Esophagus squamous epithelium (tissue), 5 donors: ENCODE data around the gene DNAJA3. TPM values are rescaled to one million over a fixed set of nuclear protein-coding genes. Genes with fewer than 3 reads are reported as not detected.

Source experiments
- DNase-seq: peaks from one replicate; lab custom pipeline; 2025; lab: John Stamatoyannopoulos, UW
- H3K27ac ChIP-seq, 4 donors: fragments of 200-600 bp; sonication (generic); one replicate each; pipeline ENCODE4 v1.5.1; 2016 to 2019; ENCODE audit warnings: mild to moderate bottlenecking in 1 of 4
- H3K27me3 ChIP-seq, 4 donors: fragments of 200-600 bp; sonication (generic); 1 replicate in 3 of 4; 2 replicates in 1 of 4; pipeline versions ENCODE4 v1.5.1 to v1.6.0; 2017 to 2021; ENCODE audit warnings: antibody characterized with exemption in 1 of 4
- H3K36me3 ChIP-seq, 3 donors: fragments of 200-600 bp; sonication (generic); one replicate each; pipeline ENCODE4 v1.5.1; 2016 to 2019
- H3K4me1 ChIP-seq, 3 donors: fragments of 200-600 bp; sonication (generic); one replicate each; pipeline ENCODE4 v1.5.1; 2017 to 2019
- H3K4me3 ChIP-seq, 4 donors: fragments of 200-600 bp; sonication (generic); 1 replicate in 3 of 4; 2 replicates in 1 of 4; pipeline ENCODE4 v1.5.1; 2016 to 2019; ENCODE audit warnings: mild to moderate bottlenecking in 2 of 4, moderate library complexity in 1 of 4
- H3K9me3 ChIP-seq, 3 donors: fragments of 200-600 bp; sonication (generic); one replicate each; pipeline ENCODE4 v1.5.1; 2016 to 2019
- POLR2A ChIP-seq, 4 donors: fragments of 450-650 bp; IDR thresholded peaks; one replicate each; pipeline ENCODE4 v1.6.1; 2017; ENCODE audit warnings: antibody characterized with exemption in 4 of 4, mild to moderate bottlenecking in 4 of 4, moderate library complexity in 3 of 4
- WGBS, 2 donors: methylation state at CpG; one replicate each; pipeline ENCODE4 v1.1.5; 2018; 5-methylcytosine and 5-hydroxymethylcytosine counted together
- intact Hi-C: fragments of 100-400 bp; cut with DNase I; formaldehyde crosslinking; loops from one replicate; pipeline ENCODE4 v1.15.0; 2022
- total RNA-seq, 4 donors: library from RNA; depleted of rRNA; stranded (reverse); fragments of >200 nt; gene quantifications; one replicate each; pipeline ENCODE4 v1.1.0, GENCODE V29; 2016
- TF ChIP-seq, protein P1 (sequence below), 6 experiments: fragments of 450-650 bp in 4 of 6; fragments of 200-600 bp in 2 of 6; sonication (generic) in 2 of 6; IDR thresholded peaks; one replicate each; pipeline ENCODE4 v1.5.1; 2016 to 2019; ENCODE audit warnings: antibody characterized with exemption in 6 of 6, mild to moderate bottlenecking in 4 of 6, moderate library complexity in 4 of 6
- donor health status: DM: yes; HTN: yes; CAD: no.

DNAJA3 gene
- total RNA-seq, 4 donors from 2014 or later = 45.2 to 59.1 (median 49.1) TPM

DNA sequence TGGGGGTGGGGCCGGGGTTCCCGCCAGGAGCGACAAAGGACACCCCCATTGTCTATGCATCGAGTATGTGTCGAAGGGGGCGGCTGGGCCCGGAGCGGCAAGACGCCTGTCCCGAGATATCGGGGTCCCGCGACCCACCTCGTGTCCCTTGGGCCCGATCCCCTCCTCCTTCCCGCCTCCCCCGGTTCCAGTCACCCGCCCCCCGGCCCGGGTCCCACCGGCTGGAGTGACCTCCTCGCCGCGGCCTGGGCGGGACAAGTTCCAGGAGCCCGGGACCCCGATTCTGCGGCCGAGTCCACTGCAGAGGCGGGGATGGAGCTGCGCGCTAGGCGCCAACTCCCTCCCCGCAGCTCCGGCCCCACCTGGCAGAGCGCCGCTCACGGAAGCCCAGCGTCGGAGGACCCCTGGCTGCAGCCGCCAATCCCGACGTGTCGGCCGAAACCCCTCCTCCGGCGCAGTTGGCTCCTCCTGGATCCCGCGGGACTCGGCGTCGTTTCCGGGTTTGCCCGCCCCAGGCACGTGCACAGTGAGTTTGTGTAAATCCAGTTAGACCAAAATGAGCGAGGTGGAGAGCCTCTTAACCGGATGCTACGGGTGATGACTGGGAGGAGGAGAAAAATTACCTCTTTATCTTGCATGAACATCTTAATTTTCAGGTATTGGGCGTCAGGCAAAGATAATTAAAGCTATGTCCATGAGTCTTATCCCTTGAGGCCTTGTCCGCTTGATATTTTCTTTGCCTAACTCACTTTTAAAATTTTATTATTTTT, 48.7 kb downstream of the DNAJA3 start, which contains the start of gene NMRAL1:
Gene NMRAL1 (minus strand): TSS at position 434 of the 770 bp plus-strand sequence. CDS start 493 bp downstream, outside the sequence.
- DNase-seq = peak; percentile 48
- no peaks in the 10 kb centered on the region for H3K27me3 ChIP-seq
- H3K4me1 ChIP-seq = peaks cover 9 to 59% (median 28%) of the 10 kb centered on the region in 3 donors
- H3K27ac ChIP-seq = peak within 1 kb of the TSS; percentile 82 to 97 (median 94)
- WGBS, 2 donors = 6 to 7% methylated on average over 10 to 18 of the region's 60 CpGs
- H3K36me3 ChIP-seq = peaks cover 0 to 18% (median 0%) of the 10 kb centered on the region in 3 donors
- H3K4me3 ChIP-seq = peak within 1 kb of the TSS; percentile 53 to 93 (median 90)
- TF ChIP-seq POLR2A (IDR thresholded peaks at IDR 0.05) = peak in 2 of 4 donors; percentile 51 to 68
- TF ChIP-seq, protein P1, sequence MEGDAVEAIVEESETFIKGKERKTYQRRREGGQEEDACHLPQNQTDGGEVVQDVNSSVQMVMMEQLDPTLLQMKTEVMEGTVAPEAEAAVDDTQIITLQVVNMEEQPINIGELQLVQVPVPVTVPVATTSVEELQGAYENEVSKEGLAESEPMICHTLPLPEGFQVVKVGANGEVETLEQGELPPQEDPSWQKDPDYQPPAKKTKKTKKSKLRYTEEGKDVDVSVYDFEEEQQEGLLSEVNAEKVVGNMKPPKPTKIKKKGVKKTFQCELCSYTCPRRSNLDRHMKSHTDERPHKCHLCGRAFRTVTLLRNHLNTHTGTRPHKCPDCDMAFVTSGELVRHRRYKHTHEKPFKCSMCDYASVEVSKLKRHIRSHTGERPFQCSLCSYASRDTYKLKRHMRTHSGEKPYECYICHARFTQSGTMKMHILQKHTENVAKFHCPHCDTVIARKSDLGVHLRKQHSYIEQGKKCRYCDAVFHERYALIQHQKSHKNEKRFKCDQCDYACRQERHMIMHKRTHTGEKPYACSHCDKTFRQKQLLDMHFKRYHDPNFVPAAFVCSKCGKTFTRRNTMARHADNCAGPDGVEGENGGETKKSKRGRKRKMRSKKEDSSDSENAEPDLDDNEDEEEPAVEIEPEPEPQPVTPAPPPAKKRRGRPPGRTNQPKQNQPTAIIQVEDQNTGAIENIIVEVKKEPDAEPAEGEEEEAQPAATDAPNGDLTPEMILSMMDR (IDR thresholded peaks at IDR 0.05) = peak in 2 of 6 experiments; percentile 4 to 8
- no peaks in the 10 kb centered on the region for H3K9me3 ChIP-seq
- intact Hi-C loops = no loop called here

DNA sequence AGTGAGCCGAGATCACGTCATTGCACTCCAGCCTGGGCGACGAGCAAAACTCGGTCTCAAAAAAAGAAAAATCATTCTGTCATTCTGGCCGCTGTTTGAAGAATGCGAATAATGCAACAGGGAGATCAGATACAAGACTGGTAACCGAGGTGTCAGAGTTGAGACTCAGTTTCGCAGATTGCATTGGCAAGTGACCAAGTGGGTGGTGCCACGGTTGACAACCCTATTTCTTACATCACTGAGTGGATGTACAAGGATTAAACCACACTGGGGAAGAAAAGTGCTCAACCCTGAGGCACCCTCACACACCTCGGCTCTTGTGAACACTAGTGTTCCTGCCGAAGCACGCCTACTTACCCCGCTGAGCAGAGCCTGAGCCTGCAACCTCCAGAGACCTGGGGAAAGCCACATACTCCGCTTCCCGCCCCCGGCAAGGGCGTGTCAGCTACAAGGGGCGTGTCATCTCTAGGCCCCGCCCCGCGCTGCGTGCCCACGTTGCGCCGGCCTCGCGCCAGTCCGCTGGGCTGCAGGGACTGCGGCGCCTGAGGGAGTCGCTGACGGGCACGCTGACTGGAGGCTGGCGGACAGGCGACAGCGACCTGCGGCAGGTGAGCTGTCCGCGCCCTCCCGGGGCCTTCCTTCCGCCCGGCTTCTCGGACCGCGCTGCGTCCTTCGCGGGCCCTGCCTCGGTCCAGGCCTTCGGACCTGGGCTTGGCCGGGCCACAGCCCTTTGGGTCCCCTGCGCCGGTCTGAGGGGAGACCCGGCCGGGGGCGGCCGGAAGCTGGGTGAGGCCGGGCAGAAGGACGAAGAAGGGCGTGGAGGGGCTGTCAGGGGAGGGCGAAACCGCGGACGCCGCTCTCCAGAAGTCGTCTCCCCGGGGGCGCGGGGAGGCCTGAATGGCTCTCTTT, 50.5 kb downstream of the DNAJA3 start, which contains the start of gene HMOX2:
Gene HMOX2 (plus strand): TSS at position 519 of the 909 bp plus-strand sequence. CDS start 29,127 bp downstream, outside the sequence.
- peak within 1 kb of the TSS; percentile 76 to 98 (median 91) for H3K4me3 ChIP-seq
- peak; percentile 52 for DNase-seq
- no peaks in the 10 kb centered on the region for H3K27me3 ChIP-seq
- no peaks in the 10 kb centered on the region for H3K9me3 ChIP-seq
- WGBS, 2 donors = 44 to 58% methylated on average over 10 to 11 of the region's 70 CpGs
- peaks cover 0 to 3% (median 0%) of the 10 kb centered on the region in 3 donors for H3K36me3 ChIP-seq
- H3K4me1 ChIP-seq = peaks cover 9 to 59% (median 28%) of the 10 kb centered on the region in 3 donors
- TF ChIP-seq, protein P1 (IDR thresholded peaks at IDR 0.05) = peak in 3 of 6 experiments; percentile 8 to 44 (median 25)
- TF ChIP-seq POLR2A (IDR thresholded peaks at IDR 0.05) = peak in 3 of 4 donors; percentile 82 to 97 (median 87)
- H3K27ac ChIP-seq = peak within 1 kb of the TSS; percentile 85 to 97 (median 96)
- intact Hi-C loops = no loop called here

DNA sequence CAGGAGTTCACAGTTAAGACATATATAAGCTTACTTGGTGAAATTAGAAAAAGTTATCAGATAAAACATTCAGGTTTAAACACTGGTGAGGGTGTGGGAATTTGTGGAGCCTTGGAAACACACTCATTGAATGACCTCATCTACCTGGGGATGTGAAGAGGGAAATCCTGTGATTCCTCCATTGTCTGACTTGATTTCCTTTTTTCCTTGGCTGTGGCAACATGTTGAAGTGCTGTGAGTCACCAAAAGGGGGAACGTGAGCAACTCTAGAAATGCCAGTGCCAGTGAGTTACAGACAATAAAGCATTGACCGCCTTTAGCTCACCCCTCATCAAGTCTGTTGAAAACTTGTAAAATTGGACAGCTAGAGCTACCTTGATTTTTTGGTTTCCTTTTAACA, 52.3 kb downstream of the DNAJA3 start:
- Histone ChIP-seq H3K36me3 (no peaks in the 10 kb centered on the region), H3K27me3 (no peaks in the 10 kb centered on the region), H3K4me3 (peak overlapping the region in 2 of 4 donors; percentile 76 to 98), H3K27ac (peak overlapping the region; percentile 28 to 97 (median 96)), H3K4me1 (peaks cover 9 to 66% (median 28%) of the 10 kb centered on the region in 3 donors), H3K9me3 (no peaks in the 10 kb centered on the region)
- no peak for DNase-seq
- intact Hi-C loops = no loop called here
- TF ChIP-seq POLR2A (IDR thresholded peaks at IDR 0.05) = no peak
- TF ChIP-seq, protein P1 (IDR thresholded peaks at IDR 0.05) = peak in 1 of 6 experiments; percentile 23
- WGBS, 2 donors = 17 to 41% methylated on average over 2 of the region's 2 CpGs

DNA sequence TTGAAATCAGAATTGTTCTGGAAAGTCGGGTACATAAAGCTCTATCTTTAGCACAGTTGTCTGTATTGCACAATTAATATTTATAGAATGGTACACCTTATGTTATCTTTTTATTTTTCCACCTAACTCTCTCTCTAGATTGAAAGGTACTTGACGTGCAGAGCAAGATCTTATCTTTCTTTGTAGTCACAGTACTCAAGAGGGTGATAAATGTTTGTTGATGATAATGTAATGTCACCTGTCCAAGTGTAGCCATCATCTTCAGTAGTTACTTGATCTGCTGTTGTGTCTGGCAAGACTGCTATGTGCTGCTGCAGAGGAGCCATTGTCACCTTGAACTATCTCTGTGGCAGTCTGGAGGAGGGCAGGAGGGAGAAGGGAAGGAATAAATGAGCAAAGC, 55.9 kb downstream of the DNAJA3 start:
- no peaks in the 10 kb centered on the region for H3K9me3 ChIP-seq
- DNase-seq = no peak
- H3K27me3 ChIP-seq = no peaks in the 10 kb centered on the region
- H3K27ac ChIP-seq = no peak overlapping the region
- peaks cover 0 to 35% (median 3%) of the 10 kb centered on the region in 3 donors for H3K36me3 ChIP-seq
- peaks cover 4 to 39% (median 21%) of the 10 kb centered on the region in 3 donors for H3K4me1 ChIP-seq
- intact Hi-C loops = no loop called here
- TF ChIP-seq, protein P1 (IDR thresholded peaks at IDR 0.05) = no peak
- no peak for TF ChIP-seq POLR2A (IDR thresholded peaks at IDR 0.05)
- no peak overlapping the region for H3K4me3 ChIP-seq
- WGBS, 2 donors = 67 to 82% methylated on average over 2 of the region's 2 CpGs
